Lower leg skin (tissue), 3 donors: Measurements from ENCODE around the gene GPC6.

Experiments
- CTCF ChIP-seq, 3 donors: fragments of 450-650 bp; IDR thresholded peaks; one replicate each; pipeline ENCODE4 v1.5.1; 2016; ENCODE audit warnings: antibody characterized with exemption in 3 of 3, mild to moderate bottlenecking in 3 of 3, moderate library complexity in 2 of 3
- POLR2A ChIP-seq, 2 donors: fragments of 450-650 bp; IDR thresholded peaks; one replicate each; pipeline ENCODE4 v1.6.1; 2016 to 2017; ENCODE audit warnings: antibody characterized with exemption in 2 of 2, mild to moderate bottlenecking in 1 of 2, moderate library complexity in 1 of 2

DNA sequence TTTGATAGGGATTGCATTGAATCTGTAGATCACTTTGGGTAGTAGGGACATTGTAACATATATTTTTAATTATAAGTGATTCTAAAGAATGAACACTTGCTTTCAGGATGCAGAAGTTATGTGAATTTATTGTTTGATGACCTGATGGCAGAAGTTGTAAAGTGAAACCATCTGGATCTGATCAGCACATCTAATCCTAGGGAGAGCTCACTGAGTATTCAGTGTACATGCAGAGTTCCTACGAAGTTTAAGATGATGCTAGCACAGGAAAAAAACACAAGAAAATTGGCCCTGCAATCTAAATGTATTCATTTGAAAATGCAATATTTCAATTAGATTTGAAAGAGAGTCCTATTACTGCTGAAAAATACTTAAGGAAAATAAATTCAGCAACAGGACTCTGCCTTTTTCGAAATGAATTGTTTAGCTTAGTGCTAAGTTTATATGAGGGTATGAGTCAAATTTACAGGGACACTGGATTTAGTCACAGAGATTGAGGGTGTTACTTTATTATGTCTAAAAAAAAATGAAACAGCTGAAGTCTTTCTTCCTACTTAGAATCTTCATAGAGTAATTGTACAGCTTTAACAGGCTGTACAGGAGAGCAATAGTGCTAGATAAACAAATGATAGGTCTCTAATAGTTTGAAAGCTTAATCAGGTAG lies 867.2 kb downstream of the GPC6 start:
- TF ChIP-seq CTCF (IDR thresholded peaks at IDR 0.05), result no peak
- TF ChIP-seq POLR2A (IDR thresholded peaks at IDR 0.05), result no peak
